Ishikawa (cell line): ENCODE results near the gene KCNK17.

Experiments used
- CEBPB ChIP-seq: IDR thresholded peaks from 2 replicates; pipeline ENCODE4 v1.6.1; 2012
- CREB1 ChIP-seq: IDR thresholded peaks from 2 replicates; pipeline ENCODE4 v1.6.1; 2012; ENCODE audit warnings: low read depth
- EGR1 ChIP-seq: IDR thresholded peaks from 2 replicates; pipeline ENCODE4 v1.6.1; 2012
- EP300 ChIP-seq: IDR thresholded peaks from 2 replicates; pipeline ENCODE4 v1.6.1; 2012; ENCODE audit warnings: borderline replicate concordance
- FOXM1 ChIP-seq: IDR thresholded peaks from 2 replicates; pipeline ENCODE4 v1.6.1; 2012; ENCODE audit warnings: low read depth, borderline replicate concordance
- NFIC ChIP-seq: IDR thresholded peaks from 2 replicates; pipeline ENCODE4 v1.6.1; 2012
- RAD21 ChIP-seq: IDR thresholded peaks from 2 replicates; pipeline ENCODE4 v1.6.1; 2012; ENCODE audit warnings: low read depth
- TAF1 ChIP-seq: IDR thresholded peaks from 2 replicates; pipeline ENCODE4 v1.6.1; 2012; ENCODE audit warnings: low read depth, mild to moderate bottlenecking
- TCF12 ChIP-seq: IDR thresholded peaks from 2 replicates; pipeline ENCODE4 v1.6.1; 2012; ENCODE audit warnings: low read depth
- TEAD4 ChIP-seq: IDR thresholded peaks from 2 replicates; pipeline ENCODE4 v1.6.1; 2012
- YY1 ChIP-seq: IDR thresholded peaks from 2 replicates; pipeline ENCODE4 v1.6.1; 2012; ENCODE audit warnings: low read depth
- ZBTB7A ChIP-seq: IDR thresholded peaks from 2 replicates; pipeline ENCODE4 v1.6.1; 2012; ENCODE audit warnings: low read depth
- TF ChIP-seq, protein P1 (sequence below): IDR thresholded peaks from 2 replicates; pipeline ENCODE4 v1.6.1; 2012

KCNK17 gene

DNA sequence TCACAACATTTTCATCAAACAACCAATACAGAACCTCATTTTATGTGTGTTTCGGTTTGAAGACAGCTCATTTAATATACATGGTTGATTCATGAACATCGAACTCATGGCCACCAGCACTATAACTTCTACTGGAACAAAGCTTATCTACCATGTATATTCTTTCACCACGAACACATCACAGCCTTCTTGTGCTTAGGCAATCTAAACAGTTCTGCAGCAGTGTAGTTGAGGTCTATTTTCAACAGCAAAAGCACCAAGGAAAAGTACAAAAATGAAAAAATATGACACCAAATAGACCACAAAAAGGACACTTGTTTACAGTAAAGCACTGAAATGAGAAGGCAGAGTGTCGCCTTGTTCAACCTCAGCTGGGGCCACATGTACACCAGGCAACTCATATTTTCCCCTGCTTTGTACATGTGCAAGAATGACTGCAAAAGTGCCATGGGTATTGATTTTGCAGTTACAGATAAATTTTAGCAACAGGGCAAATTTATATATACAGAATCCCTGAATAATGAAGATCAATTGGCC is 59.2 kb downstream of the KCNK17 start:
- TF ChIP-seq CREB1, result no peak

DNA sequence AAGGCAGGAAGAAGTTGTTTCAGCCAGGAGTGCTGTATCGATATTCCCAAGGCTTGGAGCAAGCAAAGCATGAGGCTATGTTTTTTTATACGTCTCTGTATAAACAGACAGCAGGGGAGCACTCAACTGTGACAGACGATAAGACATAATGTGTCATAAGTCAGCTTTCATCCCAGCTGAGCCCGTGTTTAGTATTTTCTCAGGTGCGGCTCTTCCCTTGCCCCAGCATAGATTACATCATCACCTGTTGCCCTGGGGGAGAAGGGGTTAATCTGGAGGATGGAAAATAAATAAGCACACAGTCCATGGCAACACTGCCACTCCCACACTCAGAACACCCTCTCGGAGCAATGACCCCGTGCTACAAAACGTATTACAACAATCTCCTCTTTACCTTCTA is 62.8 kb downstream of the KCNK17 start:
- TF ChIP-seq TEAD4 (no peak), NFIC (no peak), RAD21 (no peak), CREB1 (no peak), TAF1 (no peak), CEBPB (no peak), TCF12 (no peak), EP300 (no peak), FOXM1 (no peak), ZBTB7A (no peak), YY1 (no peak)
- TF ChIP-seq, protein P1, sequence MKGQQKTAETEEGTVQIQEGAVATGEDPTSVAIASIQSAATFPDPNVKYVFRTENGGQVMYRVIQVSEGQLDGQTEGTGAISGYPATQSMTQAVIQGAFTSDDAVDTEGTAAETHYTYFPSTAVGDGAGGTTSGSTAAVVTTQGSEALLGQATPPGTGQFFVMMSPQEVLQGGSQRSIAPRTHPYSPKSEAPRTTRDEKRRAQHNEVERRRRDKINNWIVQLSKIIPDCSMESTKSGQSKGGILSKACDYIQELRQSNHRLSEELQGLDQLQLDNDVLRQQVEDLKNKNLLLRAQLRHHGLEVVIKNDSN, result no peak

DNA sequence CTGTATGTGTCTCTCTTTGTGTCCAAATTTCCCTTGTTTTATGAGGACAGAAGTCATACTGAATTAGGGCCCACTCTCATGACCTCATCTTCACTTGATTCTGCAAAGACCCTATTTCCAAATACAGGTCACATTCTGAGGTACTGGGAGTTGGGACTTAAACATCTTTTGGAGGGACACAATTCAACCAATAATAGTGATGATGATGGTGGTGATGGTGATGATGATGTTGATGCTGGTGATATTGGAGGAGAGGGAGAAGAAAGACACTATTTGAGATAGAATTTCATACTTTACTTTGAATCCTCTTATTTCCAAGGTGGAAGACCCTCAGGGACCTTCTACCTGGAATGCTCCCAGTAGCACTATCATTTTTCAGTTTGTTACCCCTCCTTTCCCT is 63.7 kb downstream of the KCNK17 start:
- no peak for TF ChIP-seq EGR1
- TF ChIP-seq CREB1, result no peak
- no peak for TF ChIP-seq FOXM1
- no peak for TF ChIP-seq TEAD4

DNA sequence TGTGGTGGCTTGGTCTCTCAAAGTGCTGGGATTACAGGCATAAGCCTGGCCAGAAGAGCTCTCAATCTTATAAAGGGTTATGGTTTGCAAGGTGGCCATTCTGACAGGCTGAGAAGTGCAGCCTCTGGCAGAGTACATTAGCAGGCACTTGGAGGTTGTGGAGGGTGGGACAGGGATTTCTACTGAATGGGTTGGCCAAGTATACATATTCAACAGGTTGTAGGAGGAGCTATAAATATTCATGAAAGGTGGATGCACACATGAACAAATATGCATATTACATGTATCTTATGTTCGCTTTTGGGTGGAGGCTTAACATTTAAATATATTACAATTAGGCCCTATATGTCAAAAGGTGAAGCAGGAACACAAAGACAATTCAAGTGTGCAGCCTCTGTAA is 64.9 kb downstream of the KCNK17 start:
- no peak for TF ChIP-seq NFIC
- TF ChIP-seq EGR1, result no peak
